Endothelial cell (in vitro differentiated cells): ENCODE measurements around the gene KLHL30. TPM values are rescaled to one million over a fixed set of nuclear protein-coding genes. Genes with fewer than 3 reads are reported as not detected.

Source experiments
- DNase-seq: peaks from one replicate; pipeline ENCODE4 v3.0.0; 2021; ENCODE audit warnings: low spot score
- H3K27ac Mint-ChIP-seq: one replicate; pipeline ENCODE4 v1.8.0; 2021; ENCODE audit warnings: mixed read lengths, inconsistent platforms; ENCODE audit not compliant: unreplicated experiment
- H3K27me3 Mint-ChIP-seq: one replicate; pipeline ENCODE4 v1.8.0; 2021; ENCODE audit warnings: mild to moderate bottlenecking, moderate library complexity, mixed read lengths, inconsistent platforms; ENCODE audit not compliant: unreplicated experiment
- H3K36me3 Mint-ChIP-seq: one replicate; pipeline ENCODE4 v1.8.0; 2021; ENCODE audit warnings: mild to moderate bottlenecking, low read depth, mixed read lengths, inconsistent platforms; ENCODE audit not compliant: unreplicated experiment
- H3K4me1 Mint-ChIP-seq: one replicate; pipeline ENCODE4 v1.8.0; 2021; ENCODE audit warnings: mild to moderate bottlenecking, mixed read lengths, inconsistent platforms; ENCODE audit not compliant: unreplicated experiment
- H3K4me3 Mint-ChIP-seq: one replicate; pipeline ENCODE4 v1.8.0; 2021; ENCODE audit warnings: mild to moderate bottlenecking, mixed read lengths, inconsistent platforms; ENCODE audit not compliant: unreplicated experiment
- H3K9me3 Mint-ChIP-seq: one replicate; pipeline ENCODE4 v1.8.0; 2021; ENCODE audit warnings: mixed read lengths, inconsistent platforms; ENCODE audit not compliant: unreplicated experiment
- long read RNA-seq: library from polyadenylated mRNA; unstranded; transcript quantifications from one replicate; pipeline ENCODE4 v2.0.0, GENCODE V29; 2020; ENCODE audit not compliant: unreplicated experiment
- total RNA-seq: library from RNA; stranded (reverse); fragmentation: NEBNext Ultra II Directional; extraction: Animal tissue kit (Norgen Biotek cat#: 25700); gene quantifications from one replicate; pipeline ENCODE4 v1.2.1, GENCODE V29; 2021; ENCODE audit not compliant: unreplicated experiment
- TF ChIP-seq, protein P1 (sequence below): fragments of 200-600 bp; sonication (generic); IDR thresholded peaks from one replicate; pipeline ENCODE4 v1.5.0; 2021; ENCODE audit warnings: antibody characterized with exemption; ENCODE audit not compliant: unreplicated experiment

The KLHL30 gene, protein sequence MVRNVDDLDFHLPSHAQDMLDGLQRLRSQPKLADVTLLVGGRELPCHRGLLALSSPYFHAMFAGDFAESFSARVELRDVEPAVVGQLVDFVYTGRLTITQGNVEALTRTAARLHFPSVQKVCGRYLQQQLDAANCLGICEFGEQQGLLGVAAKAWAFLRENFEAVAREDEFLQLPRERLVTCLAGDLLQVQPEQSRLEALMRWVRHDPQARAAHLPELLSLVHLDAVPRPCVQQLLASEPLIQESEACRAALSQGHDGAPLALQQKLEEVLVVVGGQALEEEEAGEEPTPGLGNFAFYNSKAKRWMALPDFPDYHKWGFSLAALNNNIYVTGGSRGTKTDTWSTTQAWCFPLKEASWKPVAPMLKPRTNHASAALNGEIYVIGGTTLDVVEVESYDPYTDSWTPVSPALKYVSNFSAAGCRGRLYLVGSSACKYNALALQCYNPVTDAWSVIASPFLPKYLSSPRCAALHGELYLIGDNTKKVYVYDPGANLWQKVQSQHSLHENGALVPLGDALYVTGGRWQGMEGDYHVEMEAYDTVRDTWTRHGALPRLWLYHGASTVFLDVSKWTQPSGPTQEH
- total RNA-seq: not detected
- long read RNA-seq: 0 reads

DNA sequence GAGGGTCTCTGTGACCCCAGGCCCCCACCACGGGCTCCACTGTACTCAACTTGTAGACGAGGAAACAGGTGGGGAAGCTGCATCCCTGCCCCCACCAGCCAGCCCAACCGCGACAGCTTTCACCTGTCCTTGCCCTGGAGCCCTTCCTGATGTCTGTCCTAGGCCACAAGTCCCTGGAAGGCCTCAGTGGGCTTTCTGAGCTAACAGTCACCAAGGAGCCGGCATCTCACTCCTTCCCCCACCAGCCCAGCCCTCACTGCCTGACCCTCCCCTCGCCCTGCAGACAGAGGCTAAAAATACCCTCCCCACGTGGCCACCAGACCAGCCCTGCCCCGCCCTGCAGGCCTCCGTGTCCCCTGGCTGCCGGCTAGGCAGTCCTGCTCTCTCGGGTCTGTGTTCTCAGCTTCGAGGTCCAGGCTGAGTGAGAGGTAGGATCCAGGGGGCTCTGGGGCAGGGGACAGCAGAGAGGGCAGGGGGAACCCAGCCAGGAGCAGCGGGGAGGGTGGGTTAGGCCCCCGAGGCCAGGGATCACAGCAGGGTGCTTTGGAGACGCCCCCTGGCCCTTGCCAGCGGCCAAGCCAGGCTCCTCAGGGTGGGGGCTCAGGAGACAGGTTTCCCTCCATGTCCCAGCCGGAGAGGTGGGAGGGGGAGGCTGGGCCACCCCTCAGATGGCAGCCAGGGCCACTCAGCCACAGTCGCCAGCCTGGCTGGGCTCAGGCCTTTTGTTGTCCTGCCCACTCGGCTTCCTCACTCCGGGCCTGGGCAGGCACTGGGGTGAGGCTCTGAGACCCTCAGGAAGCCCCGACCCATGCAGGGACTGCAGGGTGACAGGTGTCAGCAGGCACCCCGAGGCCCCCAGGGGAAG is at the start of gene KLHL30:
Gene KLHL30 (plus strand): TSS at position 338 of the 865 bp plus-strand sequence. CDS start 2,087 bp downstream, outside the sequence.
- TF ChIP-seq, protein P1, sequence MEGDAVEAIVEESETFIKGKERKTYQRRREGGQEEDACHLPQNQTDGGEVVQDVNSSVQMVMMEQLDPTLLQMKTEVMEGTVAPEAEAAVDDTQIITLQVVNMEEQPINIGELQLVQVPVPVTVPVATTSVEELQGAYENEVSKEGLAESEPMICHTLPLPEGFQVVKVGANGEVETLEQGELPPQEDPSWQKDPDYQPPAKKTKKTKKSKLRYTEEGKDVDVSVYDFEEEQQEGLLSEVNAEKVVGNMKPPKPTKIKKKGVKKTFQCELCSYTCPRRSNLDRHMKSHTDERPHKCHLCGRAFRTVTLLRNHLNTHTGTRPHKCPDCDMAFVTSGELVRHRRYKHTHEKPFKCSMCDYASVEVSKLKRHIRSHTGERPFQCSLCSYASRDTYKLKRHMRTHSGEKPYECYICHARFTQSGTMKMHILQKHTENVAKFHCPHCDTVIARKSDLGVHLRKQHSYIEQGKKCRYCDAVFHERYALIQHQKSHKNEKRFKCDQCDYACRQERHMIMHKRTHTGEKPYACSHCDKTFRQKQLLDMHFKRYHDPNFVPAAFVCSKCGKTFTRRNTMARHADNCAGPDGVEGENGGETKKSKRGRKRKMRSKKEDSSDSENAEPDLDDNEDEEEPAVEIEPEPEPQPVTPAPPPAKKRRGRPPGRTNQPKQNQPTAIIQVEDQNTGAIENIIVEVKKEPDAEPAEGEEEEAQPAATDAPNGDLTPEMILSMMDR: no peak
- Mint-ChIP-seq H3K4me3 (no peak within 1 kb of the TSS), H3K27ac (no peak within 1 kb of the TSS), H3K27me3 (peaks cover 10% of the 10 kb centered on the region), H3K4me1 (peaks cover 3% of the 10 kb centered on the region), H3K36me3 (peaks cover 3% of the 10 kb centered on the region), H3K9me3 (no peaks in the 10 kb centered on the region)
- DNase-seq: no peak

DNA sequence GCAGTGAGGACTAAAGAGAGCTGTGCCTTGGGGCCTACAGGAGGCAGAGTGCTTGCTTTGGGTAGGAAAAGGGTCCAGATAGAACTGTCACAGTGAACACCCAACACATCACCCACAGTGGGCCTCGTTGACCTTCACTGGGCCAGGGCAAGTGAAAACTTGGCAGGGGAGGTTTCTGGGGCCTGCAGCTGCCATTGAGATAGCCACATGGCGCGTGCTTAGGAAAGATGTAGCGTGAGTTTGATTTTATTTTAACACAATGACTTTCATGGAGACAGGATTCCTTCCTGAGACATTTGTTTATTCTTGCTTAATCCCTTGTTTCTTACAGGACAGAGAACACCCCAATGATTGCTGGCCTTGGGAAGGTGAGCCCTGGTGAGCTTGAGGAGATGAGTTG is 47.6 kb upstream of the KLHL30 start:
- no peak for DNase-seq
- Mint-ChIP-seq H3K27ac (no peak overlapping the region), H3K36me3 (no peaks in the 10 kb centered on the region), H3K27me3 (peaks cover 5% of the 10 kb centered on the region), H3K4me3 (no peak overlapping the region), H3K4me1 (no peaks in the 10 kb centered on the region), H3K9me3 (no peaks in the 10 kb centered on the region)
- TF ChIP-seq, protein P1: no peak

DNA sequence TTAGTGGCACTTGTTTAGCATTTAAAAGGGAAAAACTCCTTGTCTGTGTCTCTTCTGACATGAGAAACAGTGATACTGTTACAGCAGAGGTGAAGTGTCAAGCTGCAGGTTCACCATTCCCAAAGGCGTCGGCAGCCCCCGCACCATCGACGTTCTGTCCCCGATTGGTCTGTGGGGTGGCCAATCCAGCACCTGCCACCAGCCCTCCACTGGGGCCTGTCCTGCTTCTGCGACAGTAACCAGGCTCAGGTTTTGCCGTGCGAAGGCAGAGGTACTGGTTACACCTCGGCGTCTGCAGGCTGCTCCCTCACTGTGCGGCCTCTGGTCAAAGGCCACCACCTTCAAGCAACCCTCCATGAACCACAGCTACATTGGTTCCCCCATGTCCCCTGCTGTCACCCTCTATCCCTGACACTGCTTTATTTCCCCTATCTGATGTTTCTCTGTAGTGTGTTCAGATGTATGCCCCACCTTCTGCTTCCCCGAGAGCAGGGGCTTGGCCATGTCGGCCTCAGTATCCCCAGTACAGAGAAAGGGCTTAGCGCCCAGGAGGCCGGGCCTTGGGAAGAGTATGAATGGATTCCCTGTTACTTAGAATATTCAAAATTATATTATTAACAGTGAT is 46.9 kb upstream of the KLHL30 start:
- Mint-ChIP-seq H3K9me3 (no peaks in the 10 kb centered on the region), H3K27me3 (peaks cover 5% of the 10 kb centered on the region), H3K4me3 (no peak overlapping the region), H3K4me1 (no peaks in the 10 kb centered on the region), H3K36me3 (no peaks in the 10 kb centered on the region), H3K27ac (no peak overlapping the region)
- TF ChIP-seq, protein P1: no peak
- no peak for DNase-seq

DNA sequence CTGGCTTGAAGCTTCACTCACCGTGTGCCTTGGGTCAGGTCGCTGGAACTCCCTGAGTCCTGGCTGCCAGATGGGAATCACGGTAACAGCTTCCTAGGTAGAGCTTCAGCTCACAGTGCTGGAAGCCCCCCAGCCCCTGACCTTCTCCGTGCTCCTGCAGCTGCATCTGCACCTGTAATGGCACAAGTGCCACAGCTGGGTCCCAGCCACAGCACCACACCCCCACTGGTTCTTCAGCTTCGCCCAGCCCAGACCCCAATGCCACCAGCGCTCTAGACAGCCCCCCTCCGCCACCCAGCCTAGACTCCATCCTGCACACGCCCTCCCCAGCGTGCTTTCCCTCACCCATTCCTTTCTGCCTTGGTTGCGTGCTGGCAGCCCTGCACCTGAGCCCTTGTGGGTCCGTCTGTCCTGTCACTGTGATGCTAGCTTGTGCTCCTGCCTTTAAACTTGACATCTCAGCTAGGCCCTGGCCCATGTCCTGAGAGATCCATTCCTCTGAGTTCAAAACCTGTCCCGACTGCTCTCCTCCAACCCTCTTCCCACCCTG is 45.9 kb upstream of the KLHL30 start:
- DNase-seq: no peak
- no peaks in the 10 kb centered on the region for H3K9me3 Mint-ChIP-seq
- H3K27me3 Mint-ChIP-seq: peaks cover 5% of the 10 kb centered on the region
- H3K27ac Mint-ChIP-seq: no peak overlapping the region
- H3K4me3 Mint-ChIP-seq: no peak overlapping the region
- no peaks in the 10 kb centered on the region for H3K36me3 Mint-ChIP-seq
- H3K4me1 Mint-ChIP-seq: no peaks in the 10 kb centered on the region
- TF ChIP-seq, protein P1: no peak
